AG04450 (cell line): ENCODE results near the gene UBE2E2. TPM values are rescaled to one million over a fixed set of nuclear protein-coding genes. Genes with fewer than 3 reads are reported as not detected.
A peak's percentile ranks its signal among the peaks of the same experiment; 100 is the strongest.

ENCODE experiments used
- CTCF ChIA-PET: fragments of 300-600, 350-600 bp; formaldehyde crosslinking; extraction: SDS; loops from one replicate; lab custom pipeline; 2022; ENCODE audit warnings: antibody characterized with exemption, inconsistent platforms; lab: Charles Lee
- POLR2A ChIA-PET: fragments of 350-600 bp; formaldehyde crosslinking; extraction: SDS; loops from one replicate; lab custom pipeline; 2021; ENCODE audit warnings: antibody characterized with exemption, inconsistent platforms; lab: Yijun Ruan, JAX
- DNase-seq: peaks from one replicate; pipeline ENCODE4 v3.0.0-alpha.2; 2011; ENCODE audit warnings: low read depth, low spot score
- H3K27ac ChIP-seq: one replicate; pipeline ENCODE4 v1.5.1; 2012; ENCODE audit warnings: low read depth, low read length, control low read depth
- H3K27me3 ChIP-seq: one replicate; pipeline ENCODE4 v1.6.0; 2012; ENCODE audit warnings: low read length; ENCODE audit not compliant: control insufficient read depth, insufficient read depth
- H3K4me3 ChIP-seq: 2 replicates; pipeline ENCODE4 v1.5.1; 2011; ENCODE audit warnings: mild to moderate bottlenecking, low read depth, low read length, control low read depth
- H3K9me3 ChIP-seq: 2 replicates; pipeline ENCODE4 v1.5.1; 2012; ENCODE audit warnings: low read length; ENCODE audit not compliant: control insufficient read depth, insufficient read depth
- CTCF ChIP-seq: IDR thresholded peaks from 2 replicates; pipeline ENCODE4 v1.5.1; 2011; ENCODE audit warnings: low read depth, low read length, control low read depth, inconsistent platforms
- polyA minus RNA-seq: library from RNA; depleted of rRNA, polyadenylated mRNA; stranded (reverse); fragments of >200 nt; gene quantifications from 2 replicates; pipeline ENCODE4 v1.2.3, GENCODE V29; 2011; rRNA and poly(A)+ RNA removed
- polyA plus RNA-seq: library from polyadenylated mRNA; depleted of rRNA; stranded (reverse); fragments of >200 nt; gene quantifications from 2 replicates; pipeline ENCODE4 v1.2.3, GENCODE V29; 2011; rRNA removed

Gene UBE2E2
- 30.3 and 43.2 TPM in 2 replicates for polyA plus RNA-seq
- 11.5 and 15.4 TPM in 2 replicates for polyA minus RNA-seq

- no peak within 1 kb of the TSS for H3K27ac ChIP-seq
- POLR2A ChIA-PET: no interaction called here
- no peak for TF ChIP-seq CTCF
- no peaks in the 10 kb centered on the region; the same call in 1 of the 2 replicates for H3K9me3 ChIP-seq
- peak within 1 kb of the TSS; percentile 94 for H3K4me3 ChIP-seq
- DNase-seq: no peak
- peaks cover 14% of the 10 kb centered on the region for H3K27me3 ChIP-seq
- CTCF ChIA-PET: no interaction called here
These were observed at the start of gene UBE2E2 for GRCh38 chr3:23202921-23203707. Gene UBE2E2, plus strand, starts transcription at chr3:23203327.

GRCh38 chr3:23153436-23153835, 49.7 kb upstream of the UBE2E2 start:
- Histone ChIP-seq H3K27ac (no peak overlapping the region), H3K27me3 (no peaks in the 10 kb centered on the region), H3K4me3 (no peak overlapping the region), H3K9me3 (no peaks in the 10 kb centered on the region)
- DNase-seq: no peak
- CTCF ChIA-PET: no interaction called here
- TF ChIP-seq CTCF: no peak
- POLR2A ChIA-PET: no interaction called here

GRCh38 chr3:23157331-23157730, 45.8 kb upstream of the UBE2E2 start:
- POLR2A ChIA-PET: no interaction called here
- CTCF ChIA-PET: no interaction called here
- no peaks in the 10 kb centered on the region for H3K9me3 ChIP-seq
- TF ChIP-seq CTCF: no peak
- DNase-seq: no peak
- H3K27me3 ChIP-seq: no peaks in the 10 kb centered on the region
- no peak overlapping the region for H3K4me3 ChIP-seq
- no peak overlapping the region for H3K27ac ChIP-seq

GRCh38 chr3:23159929-23160328, 43.2 kb upstream of the UBE2E2 start:
- no peak for TF ChIP-seq CTCF
- H3K27me3 ChIP-seq: peaks cover 2% of the 10 kb centered on the region
- ChIA-PET CTCF (no interaction called here), POLR2A (no interaction called here)
- H3K9me3 ChIP-seq: no peaks in the 10 kb centered on the region
- peak; percentile 55 for DNase-seq
- no peak overlapping the region for H3K27ac ChIP-seq
- no peak overlapping the region for H3K4me3 ChIP-seq

GRCh38 chr3:23161308-23161707, 41.8 kb upstream of the UBE2E2 start:
- ChIA-PET POLR2A (no interaction called here), CTCF (no interaction called here)
- H3K27me3 ChIP-seq: peaks cover 4% of the 10 kb centered on the region
- no peak for TF ChIP-seq CTCF
- H3K27ac ChIP-seq: no peak overlapping the region
- no peak overlapping the region for H3K4me3 ChIP-seq
- no peak for DNase-seq
- H3K9me3 ChIP-seq: no peaks in the 10 kb centered on the region
